ENCODE data around the gene KATNBL1. TPM values are rescaled to one million over a fixed set of nuclear protein-coding genes. Genes with fewer than 3 reads are reported as not detected.
"Not testable (repeated sequence)": the region's sequence is repeated elsewhere in the genome, so short reads cannot be mapped to it uniquely, and the experiment has no call there.

KATNBL1 gene
- total RNA-seq, 1 donor from 2014 or later = 50.3 TPM

DNA sequence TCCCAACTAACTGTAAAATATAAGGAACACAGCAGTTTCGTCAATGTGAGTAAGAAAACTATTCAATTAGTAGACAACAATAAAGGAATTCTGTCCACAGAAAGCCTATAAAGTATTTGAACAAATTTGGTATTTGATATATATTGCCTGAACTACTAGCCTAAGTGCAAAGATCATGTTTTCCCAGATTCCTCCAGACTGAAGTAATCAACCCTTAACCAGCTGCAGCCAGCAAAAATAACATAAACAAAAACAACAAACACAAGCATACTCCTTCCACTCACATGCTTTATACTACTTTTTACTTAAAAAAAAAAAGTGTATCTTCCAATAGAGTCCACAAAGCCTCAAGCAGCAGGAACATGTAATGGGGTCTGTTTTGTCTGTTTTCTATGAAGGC lies 84.0 kb downstream of the KATNBL1 start:
- Histone ChIP-seq H3K4me1 (no peaks in the 10 kb centered on the region), H3K36me3 (no peaks in the 10 kb centered on the region), H3K4me3 (no peak overlapping the region), H3K9me3 (no peaks in the 10 kb centered on the region), H3K27me3 (no peaks in the 10 kb centered on the region), H3K27ac (no peak overlapping the region)
- TF ChIP-seq POLR2A (IDR thresholded peaks at IDR 0.05) = no peak
- TF ChIP-seq, protein P1, sequence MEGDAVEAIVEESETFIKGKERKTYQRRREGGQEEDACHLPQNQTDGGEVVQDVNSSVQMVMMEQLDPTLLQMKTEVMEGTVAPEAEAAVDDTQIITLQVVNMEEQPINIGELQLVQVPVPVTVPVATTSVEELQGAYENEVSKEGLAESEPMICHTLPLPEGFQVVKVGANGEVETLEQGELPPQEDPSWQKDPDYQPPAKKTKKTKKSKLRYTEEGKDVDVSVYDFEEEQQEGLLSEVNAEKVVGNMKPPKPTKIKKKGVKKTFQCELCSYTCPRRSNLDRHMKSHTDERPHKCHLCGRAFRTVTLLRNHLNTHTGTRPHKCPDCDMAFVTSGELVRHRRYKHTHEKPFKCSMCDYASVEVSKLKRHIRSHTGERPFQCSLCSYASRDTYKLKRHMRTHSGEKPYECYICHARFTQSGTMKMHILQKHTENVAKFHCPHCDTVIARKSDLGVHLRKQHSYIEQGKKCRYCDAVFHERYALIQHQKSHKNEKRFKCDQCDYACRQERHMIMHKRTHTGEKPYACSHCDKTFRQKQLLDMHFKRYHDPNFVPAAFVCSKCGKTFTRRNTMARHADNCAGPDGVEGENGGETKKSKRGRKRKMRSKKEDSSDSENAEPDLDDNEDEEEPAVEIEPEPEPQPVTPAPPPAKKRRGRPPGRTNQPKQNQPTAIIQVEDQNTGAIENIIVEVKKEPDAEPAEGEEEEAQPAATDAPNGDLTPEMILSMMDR (IDR thresholded peaks at IDR 0.05) = no peak
- no peak for TF ChIP-seq POLR2AphosphoS5 (IDR thresholded peaks at IDR 0.05; ENCODE audit: insufficient read depth in 1 of 2, low read depth in 1 of 2)
- intact Hi-C loops (cut with DNase I) = no loop called here
- no peak for DNase-seq (ENCODE audit: extremely low spot score in 2 of 2)

DNA sequence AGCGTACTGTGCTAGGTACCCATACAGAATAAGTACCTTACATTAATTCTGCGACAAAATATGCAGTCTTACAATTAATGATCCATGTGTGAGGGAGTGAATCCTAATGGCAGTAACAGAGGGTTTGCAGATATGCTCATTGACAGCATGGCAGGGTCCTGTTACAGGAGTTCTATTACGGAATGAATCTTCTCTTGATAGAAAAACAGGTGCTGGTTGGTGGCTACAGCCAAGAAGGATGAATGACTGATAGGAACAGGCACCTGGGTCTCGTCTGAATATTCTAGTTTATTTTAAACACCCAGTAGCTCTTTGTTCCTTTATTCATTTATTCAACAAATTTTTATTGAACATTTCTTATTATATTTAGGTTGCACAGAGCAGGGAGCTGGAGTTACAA lies 85.2 kb downstream of the KATNBL1 start:
- no peak overlapping the region for H3K4me3 ChIP-seq
- TF ChIP-seq, protein P1 (IDR thresholded peaks at IDR 0.05) = no peak
- no peak for TF ChIP-seq POLR2AphosphoS5 (IDR thresholded peaks at IDR 0.05; ENCODE audit: insufficient read depth in 1 of 2, low read depth in 1 of 2)
- no peak for TF ChIP-seq POLR2A (IDR thresholded peaks at IDR 0.05)
- no peaks in the 10 kb centered on the region for H3K4me1 ChIP-seq
- intact Hi-C loops (cut with DNase I) = no loop called here
- H3K27me3 ChIP-seq = no peaks in the 10 kb centered on the region
- no peaks in the 10 kb centered on the region for H3K36me3 ChIP-seq
- no peak for DNase-seq (ENCODE audit: extremely low spot score in 2 of 2)
- H3K27ac ChIP-seq = no peak overlapping the region
- no peaks in the 10 kb centered on the region for H3K9me3 ChIP-seq

DNA sequence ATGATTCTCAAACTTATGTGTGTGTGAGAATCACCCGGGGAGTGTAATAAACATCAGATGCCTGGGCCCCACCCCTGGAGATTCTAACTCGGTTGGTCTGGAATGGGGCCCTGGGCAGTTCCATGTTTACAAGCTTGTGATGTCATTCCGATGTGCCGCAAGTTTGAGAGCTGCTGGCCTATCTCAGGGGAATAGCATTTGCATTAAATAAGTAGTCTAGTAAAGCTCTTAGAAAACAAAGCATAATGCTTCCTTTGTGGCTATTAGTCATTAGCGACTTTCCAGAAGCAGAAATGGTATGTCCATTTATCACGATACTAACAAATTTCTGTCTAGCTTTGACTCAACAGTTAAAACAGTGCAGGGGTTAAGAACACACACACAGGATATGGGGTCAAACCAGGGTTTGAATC lies 87.1 kb downstream of the KATNBL1 start:
- intact Hi-C loops (cut with DNase I) = no loop called here
- no peak overlapping the region for H3K27ac ChIP-seq
- H3K9me3 ChIP-seq = no peaks in the 10 kb centered on the region

DNA sequence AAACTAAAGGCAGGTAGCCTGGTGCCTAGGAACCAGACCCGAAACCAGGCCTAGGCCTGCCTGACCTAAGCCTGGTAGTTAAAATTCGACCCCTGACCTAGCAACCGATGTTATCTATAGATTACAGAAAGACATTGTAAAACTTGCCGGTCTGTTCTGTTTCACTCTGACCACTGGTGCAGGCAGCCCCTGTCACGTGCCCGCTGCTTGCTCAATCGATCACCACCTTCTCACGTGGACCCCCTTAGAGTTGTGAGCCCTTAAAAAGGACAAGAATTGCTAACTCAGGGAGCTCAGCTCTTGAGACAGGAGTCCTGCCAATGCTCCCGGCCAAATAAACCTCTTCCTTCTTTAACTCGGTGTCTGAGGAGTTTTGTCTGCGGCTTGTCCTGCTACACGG lies 88.1 kb downstream of the KATNBL1 start:
- H3K36me3 ChIP-seq; H3K4me3 ChIP-seq; H3K9me3 ChIP-seq; H3K27me3 ChIP-seq; DNase-seq (ENCODE audit: extremely low spot score in 2 of 2); intact Hi-C loops (cut with DNase I); H3K4me1 ChIP-seq; H3K27ac ChIP-seq: not testable (repeated sequence)

More for the DNA sequence above, 87.1 kb downstream of the KATNBL1 start:
- H3K4me1 ChIP-seq = no peaks in the 10 kb centered on the region
- no peak for DNase-seq (ENCODE audit: extremely low spot score in 2 of 2)
- no peaks in the 10 kb centered on the region for H3K36me3 ChIP-seq
- H3K27me3 ChIP-seq = no peaks in the 10 kb centered on the region
- TF ChIP-seq, protein P1 (IDR thresholded peaks at IDR 0.05) = no peak
- TF ChIP-seq POLR2AphosphoS5 (IDR thresholded peaks at IDR 0.05; ENCODE audit: insufficient read depth in 1 of 2, low read depth in 1 of 2) = no peak
- H3K4me3 ChIP-seq = no peak overlapping the region

DNA sequence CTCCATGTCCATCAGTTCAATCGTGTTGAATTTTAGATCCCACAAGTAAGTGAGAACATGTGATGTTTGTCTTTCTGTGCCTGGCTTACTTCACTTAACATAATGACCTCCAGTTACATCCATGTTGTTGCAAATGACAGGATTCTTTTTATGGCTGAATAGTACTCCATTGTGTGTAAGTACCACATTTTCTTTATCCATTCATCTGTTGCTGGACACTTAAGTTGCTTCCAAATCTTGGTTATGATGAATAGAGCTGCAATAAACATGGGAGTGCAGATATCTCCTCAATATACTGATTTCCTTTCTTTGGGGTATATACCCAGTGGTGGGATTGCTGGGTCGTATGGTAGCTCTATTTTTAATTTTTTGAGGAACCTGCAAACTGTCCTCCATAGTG lies 89.5 kb downstream of the KATNBL1 start:
- DNase-seq (ENCODE audit: extremely low spot score in 2 of 2); H3K27ac ChIP-seq; H3K4me1 ChIP-seq; intact Hi-C loops (cut with DNase I); H3K9me3 ChIP-seq; H3K4me3 ChIP-seq; H3K27me3 ChIP-seq; H3K36me3 ChIP-seq: not testable (repeated sequence)

DNA sequence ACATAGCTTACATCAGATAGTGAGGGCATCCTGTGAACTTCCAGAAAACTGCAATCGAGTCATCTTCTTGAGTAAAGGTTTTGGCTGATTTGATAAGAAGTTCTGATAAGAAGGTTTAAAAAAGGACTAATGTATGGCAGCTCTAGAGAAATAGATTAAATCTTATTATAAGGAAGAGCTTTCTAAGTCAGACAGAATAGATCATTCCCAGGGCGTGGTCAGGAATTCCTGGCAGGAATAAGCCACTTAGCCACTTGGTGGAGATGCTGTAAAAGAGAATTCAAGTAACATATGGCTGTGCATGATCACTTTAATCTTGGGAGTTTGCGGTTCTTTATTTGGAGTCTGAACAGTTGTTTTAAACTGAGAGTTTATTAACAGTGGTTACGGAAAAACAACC lies 90.6 kb downstream of the KATNBL1 start:
- Histone ChIP-seq H3K27me3 (no peaks in the 10 kb centered on the region), H3K27ac (no peak overlapping the region), H3K9me3 (no peaks in the 10 kb centered on the region), H3K4me3 (no peak overlapping the region), H3K36me3 (no peaks in the 10 kb centered on the region), H3K4me1 (no peaks in the 10 kb centered on the region)
- DNase-seq (ENCODE audit: extremely low spot score in 2 of 2) = no peak
- no peak for TF ChIP-seq POLR2AphosphoS5 (IDR thresholded peaks at IDR 0.05; ENCODE audit: insufficient read depth in 1 of 2, low read depth in 1 of 2)
- TF ChIP-seq, protein P1 (IDR thresholded peaks at IDR 0.05) = no peak
- no peak for TF ChIP-seq POLR2A (IDR thresholded peaks at IDR 0.05)
- intact Hi-C loops (cut with DNase I) = no loop called here

Measured in vagina (tissue), 2 donors.